Measurements from ENCODE around the gene SOWAHA. TPM values are rescaled to one million over a fixed set of nuclear protein-coding genes. Genes with fewer than 3 reads are reported as not detected.

The SOWAHA gene
- total RNA-seq, 1 experiment from 2014 or later, result 0.39 TPM

DNA sequence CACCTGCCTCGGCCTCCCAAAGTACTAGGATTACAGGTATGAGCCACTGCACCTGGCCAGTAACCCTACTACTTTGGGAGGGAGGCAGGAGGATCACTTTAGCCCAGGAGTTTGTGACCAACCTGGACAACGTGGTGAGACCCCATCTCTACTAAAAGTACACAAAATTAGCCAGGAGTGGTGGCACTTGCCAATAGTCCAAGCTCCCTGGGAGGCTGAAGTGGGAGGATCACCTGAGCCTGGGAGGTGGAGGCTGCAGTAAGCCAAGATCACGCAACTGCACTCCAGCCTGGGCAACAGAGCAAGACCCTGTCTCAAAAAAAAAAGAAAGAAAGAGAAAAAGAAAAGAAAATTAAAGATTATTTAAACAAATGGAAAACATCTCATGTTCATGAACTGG lies 42.9 kb downstream of the SOWAHA start:
- Histone ChIP-seq H3K9me3 (ENCODE audit: control insufficient read depth in 1 of 2, insufficient read depth in 1 of 2, low read depth in 1 of 2, low read length in 2 of 2) (no peaks in the 10 kb centered on the region), H3K4me1 (ENCODE audit: control insufficient read depth in 1 of 2, insufficient read depth in 2 of 2, low read length in 2 of 2) (no peaks in the 10 kb centered on the region), H3K4me3 (replicated peaks in 1 of 2; ENCODE audit: low read depth in 1 of 2, low read length in 2 of 2) (no peak overlapping the region), H3K79me2 (ENCODE audit: insufficient read depth, low read length) (no peaks in the 10 kb centered on the region), H3K4me2 (ENCODE audit: low read length) (no peak overlapping the region), H4K20me1 (ENCODE audit: insufficient read depth) (no peaks in the 10 kb centered on the region), H3K36me3 (ENCODE audit: control insufficient read depth in 1 of 2, insufficient read depth in 2 of 2, low read length in 2 of 2) (no peaks in the 10 kb centered on the region), H2AFZ (ENCODE audit: low read depth, low read length, poor library complexity, severe bottlenecking) (no peak overlapping the region), H3K27me3 (ENCODE audit: insufficient read depth, low read length) (no peaks in the 10 kb centered on the region), H3K9me2 (ENCODE audit: insufficient read depth) (no peaks in the 10 kb centered on the region), H3K27ac (ENCODE audit: low read depth, low read length) (no peak overlapping the region), H3K9ac (ENCODE audit: low read length) (no peak overlapping the region)
- RAD21 ChIA-PET (ENCODE audit: low non-redundant PET in 1 of 2, low total read pairs in 2 of 2, uncharacterized antibody in 2 of 2, unreplicated experiment in 2 of 2), result no interaction called here
- BruUV-seq (replicated peaks), result no TSS peak
- ATAC-seq, result no peak
- CTCF ChIA-PET, result no interaction called here
- intact Hi-C loops (cut with micrococcal nuclease), result no loop called here
- no peak for DNase-seq (ENCODE audit: low read depth, low spot score)
- POLR2A ChIA-PET, result no interaction called here
- no peak for TF ChIP-seq CBX3 (IDR thresholded peaks at IDR 0.05; ENCODE audit: low read depth)
- TF ChIP-seq SIN3A (IDR thresholded peaks at IDR 0.05; ENCODE audit: low read depth), result no peak
- TF ChIP-seq EZH2phosphoT487 (IDR thresholded peaks at IDR 0.05; ENCODE audit: borderline replicate concordance), result no peak
- TF ChIP-seq, protein P1, sequence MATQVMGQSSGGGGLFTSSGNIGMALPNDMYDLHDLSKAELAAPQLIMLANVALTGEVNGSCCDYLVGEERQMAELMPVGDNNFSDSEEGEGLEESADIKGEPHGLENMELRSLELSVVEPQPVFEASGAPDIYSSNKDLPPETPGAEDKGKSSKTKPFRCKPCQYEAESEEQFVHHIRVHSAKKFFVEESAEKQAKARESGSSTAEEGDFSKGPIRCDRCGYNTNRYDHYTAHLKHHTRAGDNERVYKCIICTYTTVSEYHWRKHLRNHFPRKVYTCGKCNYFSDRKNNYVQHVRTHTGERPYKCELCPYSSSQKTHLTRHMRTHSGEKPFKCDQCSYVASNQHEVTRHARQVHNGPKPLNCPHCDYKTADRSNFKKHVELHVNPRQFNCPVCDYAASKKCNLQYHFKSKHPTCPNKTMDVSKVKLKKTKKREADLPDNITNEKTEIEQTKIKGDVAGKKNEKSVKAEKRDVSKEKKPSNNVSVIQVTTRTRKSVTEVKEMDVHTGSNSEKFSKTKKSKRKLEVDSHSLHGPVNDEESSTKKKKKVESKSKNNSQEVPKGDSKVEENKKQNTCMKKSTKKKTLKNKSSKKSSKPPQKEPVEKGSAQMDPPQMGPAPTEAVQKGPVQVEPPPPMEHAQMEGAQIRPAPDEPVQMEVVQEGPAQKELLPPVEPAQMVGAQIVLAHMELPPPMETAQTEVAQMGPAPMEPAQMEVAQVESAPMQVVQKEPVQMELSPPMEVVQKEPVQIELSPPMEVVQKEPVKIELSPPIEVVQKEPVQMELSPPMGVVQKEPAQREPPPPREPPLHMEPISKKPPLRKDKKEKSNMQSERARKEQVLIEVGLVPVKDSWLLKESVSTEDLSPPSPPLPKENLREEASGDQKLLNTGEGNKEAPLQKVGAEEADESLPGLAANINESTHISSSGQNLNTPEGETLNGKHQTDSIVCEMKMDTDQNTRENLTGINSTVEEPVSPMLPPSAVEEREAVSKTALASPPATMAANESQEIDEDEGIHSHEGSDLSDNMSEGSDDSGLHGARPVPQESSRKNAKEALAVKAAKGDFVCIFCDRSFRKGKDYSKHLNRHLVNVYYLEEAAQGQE (IDR thresholded peaks at IDR 0.05; ENCODE audit: low read depth), result no peak
- no peak for TF ChIP-seq JUND (IDR thresholded peaks at IDR 0.05)

- ATAC-seq (no peak), DNase-seq (ENCODE audit: low read depth, low spot score) (no peak)
- Histone ChIP-seq H3K79me2 (ENCODE audit: insufficient read depth, low read length) (no peaks in the 10 kb centered on the region), H3K27ac (ENCODE audit: low read depth, low read length) (no peak overlapping the region), H4K20me1 (ENCODE audit: insufficient read depth) (no peaks in the 10 kb centered on the region), H3K36me3 (ENCODE audit: control insufficient read depth in 1 of 2, insufficient read depth in 2 of 2, low read length in 2 of 2) (no peaks in the 10 kb centered on the region), H3K9me2 (ENCODE audit: insufficient read depth) (no peaks in the 10 kb centered on the region), H3K9me3 (ENCODE audit: control insufficient read depth in 1 of 2, insufficient read depth in 1 of 2, low read depth in 1 of 2, low read length in 2 of 2) (no peaks in the 10 kb centered on the region), H3K4me1 (ENCODE audit: control insufficient read depth in 1 of 2, insufficient read depth in 2 of 2, low read length in 2 of 2) (no peaks in the 10 kb centered on the region), H3K9ac (ENCODE audit: low read length) (no peak overlapping the region), H3K27me3 (ENCODE audit: insufficient read depth, low read length) (no peaks in the 10 kb centered on the region), H3K4me2 (ENCODE audit: low read length) (no peak overlapping the region), H2AFZ (ENCODE audit: low read depth, low read length, poor library complexity, severe bottlenecking) (no peak overlapping the region), H3K4me3 (replicated peaks in 1 of 2; ENCODE audit: low read depth in 1 of 2, low read length in 2 of 2) (no peak overlapping the region)
- ChIA-PET RAD21 (ENCODE audit: low non-redundant PET in 1 of 2, low total read pairs in 2 of 2, uncharacterized antibody in 2 of 2, unreplicated experiment in 2 of 2) (no interaction called here), CTCF (interaction anchor here (0.6 kb wide), 1 partner anchor 22 kb away, joined by 3 read pairs; no protein-coding TSS in a partner anchor), POLR2A (no interaction called here)
- TF ChIP-seq FOSL1 (IDR thresholded peaks at IDR 0.05; ENCODE audit: low read depth), result no peak
- no peak for TF ChIP-seq SIN3A (IDR thresholded peaks at IDR 0.05; ENCODE audit: low read depth)
- no peak for TF ChIP-seq RAD21 (IDR thresholded peaks at IDR 0.05; ENCODE audit: low read depth)
- TF ChIP-seq MAX (IDR thresholded peaks at IDR 0.05), result no peak
- no peak for TF ChIP-seq YY1 (IDR thresholded peaks at IDR 0.05; ENCODE audit: extremely low read depth, insufficient replicate concordance, low read depth, low read length)
- TF ChIP-seq, protein P2, sequence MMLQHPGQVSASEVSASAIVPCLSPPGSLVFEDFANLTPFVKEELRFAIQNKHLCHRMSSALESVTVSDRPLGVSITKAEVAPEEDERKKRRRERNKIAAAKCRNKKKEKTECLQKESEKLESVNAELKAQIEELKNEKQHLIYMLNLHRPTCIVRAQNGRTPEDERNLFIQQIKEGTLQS (IDR thresholded peaks at IDR 0.05), result no peak
- no peak for TF ChIP-seq POLR2AphosphoS5 (IDR thresholded peaks at IDR 0.05; ENCODE audit: low read depth, low read length)
- no peak for TF ChIP-seq JUND (IDR thresholded peaks at IDR 0.05)
- BruUV-seq (replicated peaks), result no TSS peak
- intact Hi-C loops (cut with micrococcal nuclease), result no loop called here
Observed at GRCh38 chr5:132859889-132860437, 46.9 kb downstream of the SOWAHA start.

Data from HCT116 (cell line).